ENCODE data around the gene COL23A1. TPM values are rescaled to one million over a fixed set of nuclear protein-coding genes. Genes with fewer than 3 reads are reported as not detected.
"Not testable (repeated sequence)": the region's sequence is repeated elsewhere in the genome, so short reads cannot be mapped to it uniquely, and the experiment has no call there.

COL23A1 gene
- total RNA-seq, 2 donors from 2014 or later = 0.44 to 0.86 TPM

DNA sequence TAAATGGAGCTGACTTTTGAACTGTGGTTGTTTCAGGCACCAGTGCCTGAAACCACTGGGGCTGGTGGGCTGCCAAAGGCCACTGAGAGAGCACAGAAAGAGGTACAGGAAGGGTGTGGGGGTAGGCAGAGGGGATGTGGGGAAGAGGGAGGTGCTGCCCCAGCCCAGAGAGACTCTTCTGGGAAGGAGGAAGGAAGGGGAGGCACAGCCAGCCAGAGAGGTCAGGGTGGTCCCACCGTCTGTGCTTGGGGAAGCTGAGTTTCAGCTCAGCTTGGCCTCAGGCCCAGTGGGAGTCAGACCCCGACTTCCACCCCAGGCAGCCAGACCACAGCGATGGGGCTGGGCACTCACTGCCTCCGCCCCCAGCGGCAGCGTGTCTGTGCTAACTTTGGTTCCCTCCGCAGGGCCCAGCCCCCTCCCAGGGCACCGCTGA, 348.9 kb downstream of the COL23A1 start:
- Mint-ChIP-seq H3K9me3 (no peaks in the 10 kb centered on the region), H3K36me3 (ENCODE audit: insufficient read depth in 2 of 2) (no peaks in the 10 kb centered on the region), H3K27me3 (ENCODE audit: low read depth) (no peaks in the 10 kb centered on the region), H3K4me3 (peak overlapping the region; percentile 64 to 72), H3K4me1 (ENCODE audit: low read depth) (peaks cover 40% of the 10 kb centered on the region), H3K27ac (peak overlapping the region; percentile 80)
- no peak for DNase-seq
- peak; percentile 21 to 30 for ATAC-seq (replicated peaks in 1 of 2)

DNA sequence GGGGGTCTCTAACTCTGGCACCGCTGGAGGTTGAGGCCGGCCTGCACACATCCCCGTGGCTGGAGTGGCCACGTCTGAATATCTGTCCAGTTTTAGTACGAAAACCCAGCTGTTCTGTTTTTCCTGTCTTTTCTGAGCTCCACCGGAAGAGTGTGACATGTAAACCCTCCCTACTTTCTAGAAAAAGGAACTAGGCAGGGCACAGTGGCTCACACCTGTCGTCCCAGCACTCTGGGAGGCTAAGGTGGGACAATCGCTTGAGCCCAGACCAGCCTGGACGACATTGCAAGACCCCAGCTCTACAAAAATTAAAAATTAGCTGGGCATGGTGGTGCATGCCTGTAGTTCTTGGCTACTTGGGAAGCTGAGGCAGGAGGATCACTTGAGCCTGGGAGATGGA, 349.4 kb downstream of the COL23A1 start:
- Mint-ChIP-seq H3K4me3 (peak overlapping the region; percentile 64 to 72), H3K27ac (peak overlapping the region; percentile 80), H3K27me3 (ENCODE audit: low read depth) (no peaks in the 10 kb centered on the region), H3K36me3 (ENCODE audit: insufficient read depth in 2 of 2) (no peaks in the 10 kb centered on the region), H3K9me3 (no peaks in the 10 kb centered on the region), H3K4me1 (ENCODE audit: low read depth) (peaks cover 41% of the 10 kb centered on the region)
- no peak for DNase-seq
- no peak for ATAC-seq (replicated peaks in 1 of 2)

DNA sequence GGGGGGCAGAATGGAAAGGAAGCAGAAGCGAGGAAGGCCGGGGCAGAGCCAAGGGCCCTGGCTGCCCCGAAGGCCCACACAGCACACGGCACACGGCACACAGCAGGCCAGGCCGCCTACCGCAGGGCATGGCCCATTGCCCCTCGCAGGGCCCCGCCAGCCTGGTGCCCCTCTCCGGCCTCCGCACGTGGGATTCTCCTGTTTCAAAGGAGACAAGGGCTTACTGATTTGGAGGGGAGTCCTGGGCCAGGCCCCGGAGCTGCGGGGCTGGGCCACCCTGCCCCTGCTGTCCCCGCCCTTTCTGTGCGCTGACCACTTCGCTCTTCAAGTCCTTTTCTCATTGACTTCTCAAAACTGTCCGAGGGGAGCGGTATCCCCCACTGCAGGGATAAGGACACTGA, 349.9 kb downstream of the COL23A1 start:
- Mint-ChIP-seq H3K9me3 (no peaks in the 10 kb centered on the region), H3K4me1 (ENCODE audit: low read depth) (peaks cover 45% of the 10 kb centered on the region), H3K36me3 (ENCODE audit: insufficient read depth in 2 of 2) (no peaks in the 10 kb centered on the region), H3K27ac (no peak overlapping the region), H3K4me3 (peak overlapping the region in 1 of 2 donors; percentile 78), H3K27me3 (ENCODE audit: low read depth) (no peaks in the 10 kb centered on the region)
- ATAC-seq (replicated peaks in 1 of 2) (no peak), DNase-seq (no peak)

DNA sequence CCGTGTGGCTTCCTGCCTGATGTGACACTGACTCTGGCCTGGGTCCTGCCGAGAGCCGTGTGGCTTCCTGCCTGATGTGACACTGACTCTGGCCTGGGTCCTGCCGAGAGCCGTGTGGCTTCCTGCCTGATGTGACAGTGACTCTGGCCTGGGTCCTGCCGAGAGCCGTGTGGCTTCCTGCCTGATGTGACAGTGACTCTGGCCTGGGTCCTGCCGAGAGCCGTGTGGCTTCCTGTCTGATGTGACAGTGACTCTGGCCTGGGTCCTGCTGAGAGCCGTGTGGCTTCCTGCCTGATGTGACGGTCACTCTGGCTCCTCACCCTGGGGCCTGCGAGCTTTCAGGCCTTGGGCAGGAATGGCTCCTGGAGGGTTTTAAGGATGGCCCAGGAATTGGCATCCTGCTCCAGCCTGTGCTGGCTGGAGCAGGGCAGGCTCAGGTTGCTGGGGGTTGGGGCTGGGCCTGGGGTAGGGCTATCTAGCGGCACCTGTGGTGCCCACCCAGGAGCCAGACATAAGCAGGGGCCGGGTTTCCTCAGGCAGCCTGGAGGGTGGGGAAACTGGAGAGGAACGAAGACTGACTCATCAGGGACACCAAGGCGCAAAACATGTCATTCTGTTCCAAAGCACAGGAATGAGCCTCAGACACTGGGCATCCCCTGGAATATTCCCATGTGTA, 350.4 kb downstream of the COL23A1 start:
- not testable (repeated sequence) for H3K36me3 Mint-ChIP-seq (ENCODE audit: insufficient read depth in 2 of 2); H3K27ac Mint-ChIP-seq; H3K9me3 Mint-ChIP-seq; H3K27me3 Mint-ChIP-seq (ENCODE audit: low read depth)
- H3K4me1 Mint-ChIP-seq (ENCODE audit: low read depth) = peaks cover 50% of the 10 kb centered on the region
- DNase-seq (peak; percentile 31 to 45), ATAC-seq (replicated peaks in 1 of 2) (peak in 1 of 2 donors; percentile 9)
- H3K4me3 Mint-ChIP-seq = peak overlapping the region; percentile 31 to 78

DNA sequence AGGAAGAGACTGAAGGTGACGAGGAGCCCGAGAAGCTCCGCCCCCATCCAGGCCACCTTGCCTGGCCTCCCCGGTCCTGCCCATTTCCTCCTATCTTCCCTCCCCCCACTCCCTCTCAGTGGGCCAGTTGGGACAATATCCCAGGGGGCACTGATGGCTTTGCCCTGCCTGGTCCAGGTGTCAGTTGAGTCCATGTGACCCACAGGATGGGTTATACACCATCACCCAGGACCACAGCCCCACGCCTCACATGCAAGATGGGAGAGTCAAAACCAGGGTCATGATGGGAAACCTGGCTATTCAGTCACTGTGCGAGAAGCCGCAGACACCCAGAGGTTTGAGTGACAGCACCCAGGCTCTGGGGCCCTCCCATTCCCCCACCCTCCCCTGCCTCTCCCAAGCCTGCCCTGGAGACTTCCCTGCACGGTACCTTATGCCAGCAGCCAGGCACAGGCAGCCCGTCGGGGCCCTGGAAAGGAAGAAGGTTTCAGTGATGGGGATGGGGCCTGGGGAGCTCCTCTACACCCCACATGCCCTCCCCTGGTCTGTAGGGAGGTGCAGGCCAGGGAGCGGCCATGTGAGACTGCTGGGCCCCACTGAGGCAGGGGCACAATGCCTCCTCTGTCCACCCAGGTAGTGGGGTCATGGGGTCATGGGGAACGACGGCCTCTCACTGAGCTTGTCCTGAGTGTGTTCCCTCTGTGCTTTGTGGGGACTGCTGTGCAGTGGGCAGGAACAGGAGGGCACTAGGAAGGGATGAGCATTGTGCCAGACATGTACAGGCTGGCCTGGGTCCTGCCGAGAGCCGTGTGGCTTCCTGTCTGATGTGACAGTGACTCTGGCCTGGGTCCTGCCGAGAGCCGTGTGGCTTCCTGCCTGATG, 351.2 kb downstream of the COL23A1 start:
- Mint-ChIP-seq H3K27me3 (ENCODE audit: low read depth) (no peaks in the 10 kb centered on the region), H3K27ac (peak overlapping the region; percentile 96), H3K9me3 (no peaks in the 10 kb centered on the region), H3K36me3 (ENCODE audit: insufficient read depth in 2 of 2) (no peaks in the 10 kb centered on the region), H3K4me1 (ENCODE audit: low read depth) (peaks cover 54% of the 10 kb centered on the region), H3K4me3 (peak overlapping the region; percentile 67 to 71)
- ATAC-seq (replicated peaks in 1 of 2) = peak; percentile 56 to 60
- DNase-seq = peak; percentile 45

DNA sequence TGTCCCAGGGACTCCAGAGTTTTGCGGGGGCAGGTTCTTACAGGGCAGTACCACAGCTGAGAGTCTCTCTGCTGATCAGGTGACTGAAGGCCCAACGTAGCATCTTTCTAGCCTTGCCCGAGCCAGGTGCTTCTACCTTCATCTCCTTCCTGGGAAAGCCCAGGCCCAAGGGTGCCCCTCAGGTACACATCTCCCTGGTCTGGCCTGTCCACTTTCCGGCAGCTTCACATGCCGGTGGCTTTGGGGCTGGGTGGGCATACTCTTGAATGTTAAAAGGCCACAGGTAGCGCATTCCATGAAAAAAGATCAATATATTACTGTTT, 351.9 kb downstream of the COL23A1 start:
- Mint-ChIP-seq H3K9me3 (no peaks in the 10 kb centered on the region), H3K36me3 (ENCODE audit: insufficient read depth in 2 of 2) (no peaks in the 10 kb centered on the region), H3K27ac (peak overlapping the region; percentile 96), H3K4me1 (ENCODE audit: low read depth) (peaks cover 54% of the 10 kb centered on the region), H3K27me3 (ENCODE audit: low read depth) (no peaks in the 10 kb centered on the region), H3K4me3 (peak overlapping the region; percentile 54 to 71)
- no peak for ATAC-seq (replicated peaks in 1 of 2)
- no peak for DNase-seq

DNA sequence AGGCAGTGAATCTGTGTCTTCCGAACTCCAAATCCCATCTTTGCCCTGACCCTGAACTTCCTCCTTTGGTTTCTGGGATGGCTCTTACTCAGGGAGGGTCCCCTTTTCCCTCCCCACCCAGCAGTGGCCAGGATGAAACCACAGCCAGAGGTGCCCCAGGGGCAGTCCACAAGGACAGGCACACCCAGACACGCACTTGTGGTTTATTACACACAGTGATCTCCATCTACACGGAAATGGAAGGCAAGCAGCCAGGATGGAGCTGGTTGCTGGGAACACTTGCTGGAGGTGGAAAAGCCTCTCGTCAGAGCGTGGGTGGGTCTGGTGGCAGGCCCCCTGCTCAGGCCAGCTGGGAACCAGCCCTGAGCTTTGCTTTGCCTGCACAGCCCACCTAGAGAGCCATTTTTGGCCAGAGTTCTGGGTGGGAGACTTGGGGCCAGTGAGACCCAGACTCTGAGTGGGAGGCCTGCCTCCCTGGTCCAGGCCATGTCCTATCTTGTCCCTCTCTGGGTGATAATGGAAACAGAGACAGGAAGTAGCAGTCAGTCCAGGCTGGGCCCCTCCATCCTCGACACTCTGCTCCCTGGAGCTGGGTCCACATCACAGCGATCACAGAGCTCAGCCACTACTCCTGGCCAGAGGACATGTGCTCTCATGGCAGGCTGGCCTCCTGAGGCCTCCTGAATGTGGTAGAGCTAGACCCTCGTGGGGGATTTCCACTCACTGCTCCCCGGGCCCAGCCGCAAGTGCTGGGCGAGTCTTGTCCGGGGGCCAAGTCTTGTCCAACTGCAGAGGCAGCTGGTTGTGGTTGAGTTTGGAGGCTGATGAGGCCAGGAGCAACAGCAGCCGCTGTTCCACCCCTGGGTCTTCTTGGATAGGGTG, 352.5 kb downstream of the COL23A1 start:
- Mint-ChIP-seq H3K4me3 (peak overlapping the region; percentile 54 to 71), H3K4me1 (ENCODE audit: low read depth) (peaks cover 58% of the 10 kb centered on the region), H3K9me3 (no peaks in the 10 kb centered on the region), H3K27me3 (ENCODE audit: low read depth) (no peaks in the 10 kb centered on the region), H3K27ac (peak overlapping the region; percentile 96), H3K36me3 (ENCODE audit: insufficient read depth in 2 of 2) (no peaks in the 10 kb centered on the region)
- ATAC-seq (replicated peaks in 1 of 2) (no peak), DNase-seq (no peak)

DNA sequence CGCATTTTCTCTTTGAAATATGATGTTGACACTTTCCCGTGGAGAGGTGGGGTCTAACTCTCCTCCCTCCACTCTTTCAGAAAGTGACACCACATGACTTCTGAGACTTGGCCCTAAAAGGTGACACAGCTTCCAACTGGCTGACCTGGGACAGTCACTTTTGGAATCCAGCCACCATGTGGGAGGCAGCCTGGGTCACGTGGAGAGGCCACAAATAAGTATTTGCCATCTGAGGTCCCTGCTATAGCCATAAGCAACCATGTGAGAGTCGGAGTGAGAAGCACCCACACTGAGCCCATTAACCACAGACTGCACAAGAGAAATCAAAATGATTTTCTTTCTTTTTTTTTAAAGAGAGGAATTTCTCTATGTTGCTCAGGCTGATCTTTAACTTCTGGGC, 353.5 kb downstream of the COL23A1 start:
- H3K27ac Mint-ChIP-seq = peak overlapping the region; percentile 33
- ATAC-seq (replicated peaks in 1 of 2) (no peak), DNase-seq (no peak)
- no peaks in the 10 kb centered on the region for H3K27me3 Mint-ChIP-seq (ENCODE audit: low read depth)
- H3K36me3 Mint-ChIP-seq (ENCODE audit: insufficient read depth in 2 of 2) = peaks cover 0 to 1% of the 10 kb centered on the region in 2 donors
- H3K9me3 Mint-ChIP-seq = no peaks in the 10 kb centered on the region
- H3K4me3 Mint-ChIP-seq = no peak overlapping the region
- H3K4me1 Mint-ChIP-seq (ENCODE audit: low read depth) = peaks cover 58% of the 10 kb centered on the region

DNA sequence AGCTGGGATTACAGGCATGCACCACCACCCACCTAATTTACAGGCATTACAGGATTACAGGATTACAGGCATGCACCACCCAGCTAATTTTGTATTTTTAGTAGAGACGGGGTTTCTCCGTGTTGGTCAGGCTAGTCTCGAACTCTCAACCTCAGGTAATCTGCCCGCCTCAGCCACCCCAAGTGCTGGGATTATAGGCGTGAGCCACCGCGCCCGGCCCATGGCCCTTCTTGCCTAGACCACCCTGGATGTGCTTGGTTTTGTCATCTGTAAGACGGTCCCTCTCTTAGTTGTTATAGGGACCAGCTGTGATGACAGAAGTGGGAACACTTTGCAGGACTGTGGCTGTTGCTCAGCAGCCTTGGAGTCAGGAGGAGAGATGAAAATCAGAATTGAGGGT, 354.1 kb downstream of the COL23A1 start:
- Mint-ChIP-seq H3K27me3 (ENCODE audit: low read depth) (no peaks in the 10 kb centered on the region), H3K4me1 (ENCODE audit: low read depth) (peaks cover 61% of the 10 kb centered on the region), H3K4me3 (no peak overlapping the region), H3K27ac (no peak overlapping the region), H3K36me3 (ENCODE audit: insufficient read depth in 2 of 2) (peaks cover 2 to 4% of the 10 kb centered on the region in 2 donors), H3K9me3 (no peaks in the 10 kb centered on the region)
- no peak for DNase-seq
- no peak for ATAC-seq (replicated peaks in 1 of 2)

DNA sequence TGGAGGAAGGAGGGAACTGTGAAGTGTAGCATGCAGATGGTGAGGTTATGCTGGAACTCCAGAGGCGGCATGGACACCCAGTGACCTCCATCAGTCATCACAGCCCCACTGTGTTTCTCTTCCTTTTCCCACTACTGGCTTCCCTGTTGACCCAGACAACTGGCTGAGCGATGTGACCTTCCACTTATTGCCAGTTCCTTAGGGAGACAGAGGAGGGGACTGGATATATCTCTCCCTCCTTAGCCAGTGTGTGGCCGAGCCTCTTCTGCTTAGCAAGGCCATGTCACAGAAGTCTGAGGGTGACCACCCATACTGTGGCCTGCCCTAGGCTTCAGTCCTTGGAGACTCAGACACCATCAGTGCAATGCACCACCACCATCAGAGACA, 354.6 kb downstream of the COL23A1 start:
- Mint-ChIP-seq H3K36me3 (ENCODE audit: insufficient read depth in 2 of 2) (peaks cover 3 to 7% of the 10 kb centered on the region in 2 donors), H3K4me1 (ENCODE audit: low read depth) (peaks cover 61% of the 10 kb centered on the region), H3K9me3 (no peaks in the 10 kb centered on the region), H3K27ac (no peak overlapping the region), H3K27me3 (ENCODE audit: low read depth) (no peaks in the 10 kb centered on the region), H3K4me3 (no peak overlapping the region)
- DNase-seq (no peak), ATAC-seq (replicated peaks in 1 of 2) (no peak)

DNA sequence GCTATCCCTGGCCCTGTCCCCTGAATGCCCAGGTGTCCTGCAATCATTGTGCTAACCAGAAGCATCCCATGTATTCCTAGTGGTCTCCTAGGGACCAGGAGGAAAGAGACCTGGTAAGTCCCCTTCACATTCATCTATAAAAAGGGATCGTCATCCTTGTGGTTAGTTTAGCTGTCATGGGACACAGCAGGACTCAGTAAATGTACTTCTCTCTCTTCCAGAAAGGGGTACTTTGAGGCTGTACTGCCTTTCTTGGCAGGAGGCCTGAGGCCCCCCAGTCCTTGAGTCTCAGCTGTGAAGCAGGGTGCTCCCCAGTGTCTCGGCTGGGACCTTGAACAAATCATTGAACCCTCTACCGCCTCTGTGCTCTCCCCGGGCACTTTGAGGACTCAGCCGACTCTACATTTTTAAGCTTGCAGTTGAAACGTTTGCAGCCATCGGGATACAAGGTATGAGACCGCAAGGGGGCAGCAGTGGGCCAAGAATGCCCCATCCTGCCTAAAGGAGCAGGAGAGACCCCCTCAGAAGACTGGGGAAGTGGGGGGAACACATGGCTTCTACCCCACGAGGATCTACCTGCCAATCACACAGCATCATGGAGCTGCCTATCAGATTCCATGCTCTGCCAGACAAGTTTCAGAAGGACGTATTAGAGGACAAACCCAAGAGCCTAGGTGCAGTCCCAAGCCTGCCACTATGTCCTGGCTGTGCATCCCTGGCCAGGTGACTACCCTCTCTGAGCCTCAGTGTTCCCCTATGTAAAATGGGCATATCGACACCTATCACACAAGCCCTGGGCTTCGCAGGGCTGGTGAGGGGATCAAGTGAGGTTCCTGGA, 355.2 kb downstream of the COL23A1 start:
- peak; percentile 11 to 18 for ATAC-seq (replicated peaks in 1 of 2)

DNA sequence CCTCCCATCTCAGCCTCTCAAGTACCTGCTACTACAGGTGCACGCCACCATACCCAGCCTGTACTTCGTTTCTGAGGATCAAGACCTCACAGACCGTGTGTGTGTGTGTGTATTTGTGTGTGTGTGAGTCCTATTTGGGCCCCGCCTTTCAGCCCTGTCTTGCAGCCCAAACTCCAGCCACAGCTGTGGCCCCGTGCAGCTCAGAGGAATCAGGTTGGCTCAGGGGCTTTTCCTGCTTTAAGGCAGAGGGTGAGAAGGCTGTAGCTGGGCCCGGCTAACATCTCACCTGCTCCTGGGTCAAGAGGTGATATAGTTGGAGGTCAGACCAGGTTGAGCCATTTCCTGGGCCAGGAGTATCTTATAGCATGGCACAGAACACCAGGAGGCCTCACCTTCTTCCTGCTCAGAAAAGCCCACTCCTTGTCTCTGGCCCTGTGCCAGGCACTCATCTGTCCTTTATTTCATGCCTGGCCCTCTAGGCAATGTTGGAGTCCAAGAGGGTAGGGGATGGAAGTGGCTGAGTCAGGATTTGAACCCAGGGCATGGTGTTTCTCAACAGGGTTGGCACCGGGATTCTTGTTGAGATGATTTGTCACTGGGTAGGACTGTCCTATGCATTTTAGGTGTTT, 356.0 kb downstream of the COL23A1 start:
- no peak for ATAC-seq (replicated peaks in 1 of 2)
- no peaks in the 10 kb centered on the region for H3K27me3 Mint-ChIP-seq (ENCODE audit: low read depth)
- H3K4me1 Mint-ChIP-seq (ENCODE audit: low read depth) = peaks cover 67% of the 10 kb centered on the region
- H3K4me3 Mint-ChIP-seq = peak overlapping the region; percentile 24
- H3K36me3 Mint-ChIP-seq (ENCODE audit: insufficient read depth in 2 of 2) = peaks cover 8 to 10% of the 10 kb centered on the region in 2 donors
- no peak overlapping the region for H3K27ac Mint-ChIP-seq
- no peak for DNase-seq
- H3K9me3 Mint-ChIP-seq = no peaks in the 10 kb centered on the region

More for the DNA sequence above, 355.2 kb downstream of the COL23A1 start:
- H3K27ac Mint-ChIP-seq = peak overlapping the region; percentile 14
- DNase-seq = peak; percentile 80 to 85
- H3K36me3 Mint-ChIP-seq (ENCODE audit: insufficient read depth in 2 of 2) = peaks cover 4 to 7% of the 10 kb centered on the region in 2 donors
- no peaks in the 10 kb centered on the region for H3K27me3 Mint-ChIP-seq (ENCODE audit: low read depth)
- peaks cover 64% of the 10 kb centered on the region for H3K4me1 Mint-ChIP-seq (ENCODE audit: low read depth)
- H3K4me3 Mint-ChIP-seq = peak overlapping the region; percentile 4 to 24
- no peaks in the 10 kb centered on the region for H3K9me3 Mint-ChIP-seq
